Measurements from ENCODE around the gene VAPB. TPM values are rescaled to one million over a fixed set of nuclear protein-coding genes. Genes with fewer than 3 reads are reported as not detected.
A peak's percentile ranks its signal among the peaks of the same experiment; 100 is the strongest.
"Not testable (repeated sequence)": the region's sequence is repeated elsewhere in the genome, so short reads cannot be mapped to it uniquely, and the experiment has no call there.

The VAPB gene
- total RNA-seq, 1 donor from 2014 or later: 55.3 TPM

- no peak for DNase-seq (ENCODE audit: low spot score)
- H3K36me3 Mint-ChIP-seq (ENCODE audit: low read depth): peaks cover 32% of the 10 kb centered on the region
- H3K27ac Mint-ChIP-seq (ENCODE audit: unreplicated experiment): peak overlapping the region; percentile 55
- TF ChIP-seq, protein P1, sequence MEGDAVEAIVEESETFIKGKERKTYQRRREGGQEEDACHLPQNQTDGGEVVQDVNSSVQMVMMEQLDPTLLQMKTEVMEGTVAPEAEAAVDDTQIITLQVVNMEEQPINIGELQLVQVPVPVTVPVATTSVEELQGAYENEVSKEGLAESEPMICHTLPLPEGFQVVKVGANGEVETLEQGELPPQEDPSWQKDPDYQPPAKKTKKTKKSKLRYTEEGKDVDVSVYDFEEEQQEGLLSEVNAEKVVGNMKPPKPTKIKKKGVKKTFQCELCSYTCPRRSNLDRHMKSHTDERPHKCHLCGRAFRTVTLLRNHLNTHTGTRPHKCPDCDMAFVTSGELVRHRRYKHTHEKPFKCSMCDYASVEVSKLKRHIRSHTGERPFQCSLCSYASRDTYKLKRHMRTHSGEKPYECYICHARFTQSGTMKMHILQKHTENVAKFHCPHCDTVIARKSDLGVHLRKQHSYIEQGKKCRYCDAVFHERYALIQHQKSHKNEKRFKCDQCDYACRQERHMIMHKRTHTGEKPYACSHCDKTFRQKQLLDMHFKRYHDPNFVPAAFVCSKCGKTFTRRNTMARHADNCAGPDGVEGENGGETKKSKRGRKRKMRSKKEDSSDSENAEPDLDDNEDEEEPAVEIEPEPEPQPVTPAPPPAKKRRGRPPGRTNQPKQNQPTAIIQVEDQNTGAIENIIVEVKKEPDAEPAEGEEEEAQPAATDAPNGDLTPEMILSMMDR (IDR thresholded peaks at IDR 0.05): no peak
- H3K4me1 Mint-ChIP-seq (ENCODE audit: low read depth): peaks cover 12% of the 10 kb centered on the region
- H3K27me3 Mint-ChIP-seq (ENCODE audit: low read depth): no peaks in the 10 kb centered on the region
- no peaks in the 10 kb centered on the region for H3K9me3 Mint-ChIP-seq (ENCODE audit: low read depth)
- H3K4me3 Mint-ChIP-seq (ENCODE audit: unreplicated experiment): no peak overlapping the region
These were observed 27.4 kb upstream of the VAPB start for GRCh38 chr20:58361481-58362205.

- DNase-seq (ENCODE audit: low spot score): no peak
- TF ChIP-seq, protein P1 (IDR thresholded peaks at IDR 0.05): no peak
- H3K4me1 Mint-ChIP-seq (ENCODE audit: low read depth): peaks cover 12% of the 10 kb centered on the region
- no peak overlapping the region for H3K4me3 Mint-ChIP-seq (ENCODE audit: unreplicated experiment)
- H3K36me3 Mint-ChIP-seq (ENCODE audit: low read depth): peaks cover 29% of the 10 kb centered on the region
- H3K27ac Mint-ChIP-seq (ENCODE audit: unreplicated experiment): no peak overlapping the region
- no peaks in the 10 kb centered on the region for H3K27me3 Mint-ChIP-seq (ENCODE audit: low read depth)
- H3K9me3 Mint-ChIP-seq (ENCODE audit: low read depth): no peaks in the 10 kb centered on the region
These were observed 26.9 kb upstream of the VAPB start for GRCh38 chr20:58362206-58362516.

DNA sequence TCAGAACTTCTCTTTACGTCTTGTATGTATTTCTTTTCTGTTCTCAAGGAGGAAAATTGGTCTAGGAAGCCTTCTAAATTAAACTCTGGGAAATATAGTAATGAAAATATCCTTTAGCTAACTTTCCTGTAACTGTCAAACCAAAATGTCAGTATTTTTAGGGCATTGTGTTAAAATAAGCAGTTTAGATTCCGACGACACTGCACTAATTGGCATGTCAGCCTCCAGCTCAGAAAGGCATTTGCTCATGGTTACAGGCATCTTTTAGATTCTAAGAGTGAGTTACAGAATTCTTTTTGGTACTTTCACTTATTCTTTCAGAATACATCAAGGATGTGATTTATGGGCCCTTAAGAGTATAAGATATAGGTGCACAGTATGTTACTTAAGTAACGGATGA is 26.1 kb upstream of the VAPB start:
- no peak overlapping the region for H3K27ac Mint-ChIP-seq (ENCODE audit: unreplicated experiment)
- DNase-seq (ENCODE audit: low spot score): no peak
- H3K4me3 Mint-ChIP-seq (ENCODE audit: unreplicated experiment): no peak overlapping the region
- H3K36me3 Mint-ChIP-seq (ENCODE audit: low read depth): peaks cover 28% of the 10 kb centered on the region
- no peaks in the 10 kb centered on the region for H3K9me3 Mint-ChIP-seq (ENCODE audit: low read depth)
- H3K4me1 Mint-ChIP-seq (ENCODE audit: low read depth): peaks cover 12% of the 10 kb centered on the region
- H3K27me3 Mint-ChIP-seq (ENCODE audit: low read depth): no peaks in the 10 kb centered on the region
- TF ChIP-seq, protein P1 (IDR thresholded peaks at IDR 0.05): no peak

- Mint-ChIP-seq H3K4me3 (ENCODE audit: unreplicated experiment) (no peak overlapping the region), H3K27me3 (ENCODE audit: low read depth) (no peaks in the 10 kb centered on the region), H3K36me3 (ENCODE audit: low read depth) (peaks cover 12% of the 10 kb centered on the region), H3K4me1 (ENCODE audit: low read depth) (peaks cover 4% of the 10 kb centered on the region), H3K9me3 (ENCODE audit: low read depth) (no peaks in the 10 kb centered on the region), H3K27ac (ENCODE audit: unreplicated experiment) (no peak overlapping the region)
- no peak for DNase-seq (ENCODE audit: low spot score)
- TF ChIP-seq, protein P1 (IDR thresholded peaks at IDR 0.05): no peak
These were observed 22.2 kb upstream of the VAPB start for GRCh38 chr20:58366866-58367265.

GRCh38 chr20:58372806-58373205 is 16.2 kb upstream of the VAPB start:
- TF ChIP-seq, protein P1 (IDR thresholded peaks at IDR 0.05): no peak
- no peak overlapping the region for H3K27ac Mint-ChIP-seq (ENCODE audit: unreplicated experiment)
- H3K4me3 Mint-ChIP-seq (ENCODE audit: unreplicated experiment): no peak overlapping the region
- DNase-seq (ENCODE audit: low spot score): no peak
- H3K27me3 Mint-ChIP-seq (ENCODE audit: low read depth): no peaks in the 10 kb centered on the region
- H3K4me1 Mint-ChIP-seq (ENCODE audit: low read depth): peaks cover 11% of the 10 kb centered on the region
- no peaks in the 10 kb centered on the region for H3K9me3 Mint-ChIP-seq (ENCODE audit: low read depth)
- H3K36me3 Mint-ChIP-seq (ENCODE audit: low read depth): no peaks in the 10 kb centered on the region

DNA sequence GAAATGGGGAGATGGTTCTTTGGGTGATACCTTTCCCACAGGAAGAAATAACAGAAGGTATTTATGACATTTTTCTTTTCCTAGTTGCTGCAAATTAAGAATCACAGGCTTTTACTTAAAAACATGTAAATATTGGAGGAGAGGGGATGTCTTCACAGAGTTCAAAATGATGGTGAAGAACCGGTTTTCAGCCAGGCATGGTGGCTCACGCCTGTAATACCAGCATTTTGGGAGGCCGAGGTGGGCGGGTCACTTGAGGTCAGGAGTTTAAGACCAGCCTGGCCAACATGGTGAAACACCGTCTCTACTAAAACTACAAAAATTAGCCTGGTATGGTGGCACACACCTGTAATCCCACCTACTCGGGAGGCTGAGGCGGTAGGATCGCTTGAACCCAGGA is 15.7 kb upstream of the VAPB start:
- not testable (repeated sequence) for DNase-seq (ENCODE audit: low spot score); H3K27ac Mint-ChIP-seq (ENCODE audit: unreplicated experiment); H3K27me3 Mint-ChIP-seq (ENCODE audit: low read depth); H3K36me3 Mint-ChIP-seq (ENCODE audit: low read depth); H3K4me3 Mint-ChIP-seq (ENCODE audit: unreplicated experiment); H3K9me3 Mint-ChIP-seq (ENCODE audit: low read depth)
- peaks cover 11% of the 10 kb centered on the region for H3K4me1 Mint-ChIP-seq (ENCODE audit: low read depth)

All from chondrocyte (in vitro differentiated cells).